Lung (tissue), 12 donors: ENCODE data around the gene GRM8. TPM values are rescaled to one million over a fixed set of nuclear protein-coding genes. Genes with fewer than 3 reads are reported as not detected.

Source experiments
- ATAC-seq: fragments of 200-7000 bp; cut with Tn5 transposase; one replicate; pipeline ENCODE4 v1.9.1; 2020; ENCODE audit warnings: moderate number of reproducible peaks; ENCODE audit not compliant: insufficient read depth, low FRiP score
- DNase-seq, 3 donors: peaks; one replicate each; pipeline ENCODE4 v3.0.0-alpha.2; 2013 to 2017
- H3K27ac ChIP-seq, 2 donors: one replicate each; pipeline ENCODE4 v1.5.1; 2013; ENCODE audit warnings: mild to moderate bottlenecking in 2 of 2, moderate library complexity in 2 of 2, control low read depth in 1 of 2, inconsistent platforms in 1 of 2, low read depth in 1 of 2, low read length in 1 of 2
- H3K27me3 ChIP-seq, 3 donors: one replicate each; pipeline ENCODE4 v1.5.1; 2013; ENCODE audit warnings: low read length in 2 of 3; ENCODE audit not compliant: control insufficient read depth in 3 of 3, insufficient read depth in 3 of 3
- H3K36me3 ChIP-seq, 4 donors: one replicate each; pipeline ENCODE4 v1.5.1; 2013; ENCODE audit warnings: low read length in 4 of 4, mild to moderate bottlenecking in 1 of 4, moderate library complexity in 1 of 4; ENCODE audit not compliant: control insufficient read depth in 4 of 4, insufficient read depth in 4 of 4
- H3K4me1 ChIP-seq, 5 donors: one replicate each; pipeline ENCODE4 v1.5.1; 2013; ENCODE audit warnings: low read length in 5 of 5, mild to moderate bottlenecking in 2 of 5, moderate library complexity in 1 of 5; ENCODE audit not compliant: control insufficient read depth in 5 of 5, insufficient read depth in 5 of 5
- H3K4me3 ChIP-seq: one replicate; pipeline ENCODE4 v1.5.1; 2013; ENCODE audit warnings: mild to moderate bottlenecking, control low read depth, moderate library complexity
- H3K9ac ChIP-seq, 2 donors: one replicate each; pipeline ENCODE4 v1.5.1; 2013; ENCODE audit warnings: low read length in 2 of 2, control low read depth in 1 of 2; ENCODE audit not compliant: insufficient read depth in 1 of 2
- H3K9me3 ChIP-seq, 4 donors: one replicate each; pipeline ENCODE4 v1.5.1; 2013; ENCODE audit warnings: low read length in 3 of 4, mild to moderate bottlenecking in 1 of 4, moderate library complexity in 1 of 4; ENCODE audit not compliant: control insufficient read depth in 4 of 4, insufficient read depth in 3 of 4
- CTCF ChIP-seq: IDR thresholded peaks from 2 replicates; pipeline ENCODE4 v1.5.1; 2012; ENCODE audit warnings: mild to moderate bottlenecking; ENCODE audit errors: control extremely low read depth, extremely low read depth
- WGBS, 2 donors: extraction: QIAGEN DNeasy Blood & Tissue Kit; methylation state at CpG; one replicate each; pipeline ENCODE4 v1.1.7; 2013; 5-methylcytosine and 5-hydroxymethylcytosine counted together
- polyA plus RNA-seq, 2 donors: library from polyadenylated mRNA; stranded (reverse); fragments of 200-250 nt; gene quantifications; one replicate each; pipeline ENCODE4 v1.2.1, GENCODE V29; 2013
- total RNA-seq, 2 donors: library from RNA; depleted of rRNA in 1 of 2; stranded (reverse); fragments of >200 nt in 1 of 2; gene quantifications; one replicate each; pipeline ENCODE4 v1.2.1, GENCODE V29; 2014 to 2021
- donor health status: control.
- donor health status: control.
- donor health status: Bipolar disorder and iron deficiency.
- donor health status: healthy.
- donor health status: DM: yes; HTN: yes; CAD: no.

GRM8 gene
- total and polyA plus RNA-seq, 4 donors = 0.01 to 0.83 (median 0.24) TPM; not detected in 1

GRCh38 chr7:127152423-127152822 lies 100.3 kb downstream of the GRM8 start:
- H3K27ac ChIP-seq = no peak overlapping the region
- H3K36me3 ChIP-seq = no peaks in the 10 kb centered on the region
- no peak overlapping the region for H3K4me3 ChIP-seq
- ATAC-seq (no peak), DNase-seq (no peak)
- H3K4me1 ChIP-seq = no peaks in the 10 kb centered on the region
- H3K9me3 ChIP-seq = peaks cover 0 to 2% (median 0%) of the 10 kb centered on the region in 4 donors
- TF ChIP-seq CTCF = no peak
- H3K9ac ChIP-seq = no peak overlapping the region
- no peaks in the 10 kb centered on the region for H3K27me3 ChIP-seq

GRCh38 chr7:127151379-127151778 lies 101.4 kb downstream of the GRM8 start:
- WGBS, 2 donors = 90 to 92% methylated on average over 8 of the region's 8 CpGs
- H3K4me3 ChIP-seq = no peak overlapping the region
- TF ChIP-seq CTCF = no peak
- no peak overlapping the region for H3K27ac ChIP-seq
- H3K9ac ChIP-seq = no peak overlapping the region
- H3K36me3 ChIP-seq = no peaks in the 10 kb centered on the region
- peaks cover 0 to 2% (median 0%) of the 10 kb centered on the region in 4 donors for H3K9me3 ChIP-seq
- no peak for ATAC-seq
- no peaks in the 10 kb centered on the region for H3K27me3 ChIP-seq
- H3K4me1 ChIP-seq = no peaks in the 10 kb centered on the region
- DNase-seq = no peak

GRCh38 chr7:127150543-127150942 lies 102.2 kb downstream of the GRM8 start:
- WGBS, 2 donors = 54 to 61% methylated on average over 2 of the region's 2 CpGs
- Histone ChIP-seq H3K4me1 (no peaks in the 10 kb centered on the region), H3K4me3 (no peak overlapping the region), H3K27ac (no peak overlapping the region), H3K36me3 (no peaks in the 10 kb centered on the region), H3K9me3 (no peaks in the 10 kb centered on the region), H3K9ac (no peak overlapping the region), H3K27me3 (no peaks in the 10 kb centered on the region)
- no peak for DNase-seq
- no peak for TF ChIP-seq CTCF
- no peak for ATAC-seq

- Histone ChIP-seq H3K27me3 (no peaks in the 10 kb centered on the region), H3K36me3 (no peaks in the 10 kb centered on the region), H3K4me1 (no peaks in the 10 kb centered on the region), H3K9me3 (no peaks in the 10 kb centered on the region), H3K9ac (no peak overlapping the region), H3K27ac (no peak overlapping the region), H3K4me3 (no peak overlapping the region)
- TF ChIP-seq CTCF = no peak
- WGBS, 2 donors = 82 to 83% methylated on average over 4 of the region's 4 CpGs
- ATAC-seq (no peak), DNase-seq (no peak)
These were observed 105.8 kb downstream of the GRM8 start for GRCh38 chr7:127146746-127147536.
